ENCODE data around the gene SCTR. TPM values are rescaled to one million over a fixed set of nuclear protein-coding genes. Genes with fewer than 3 reads are reported as not detected.

The SCTR gene
- total and polyA plus RNA-seq, 2 of the 13 experiments (the other 11 are each of a cell fraction or from before 2014, with no cell fraction given), result not detected

- peak; percentile 72; the same call in 1 of the 2 replicates for TF ChIP-seq ZSCAN9 (CRISPR knock-in tag; IDR thresholded peaks at IDR 0.05; ENCODE audit: borderline replicate concordance)
- no peak for TF ChIP-seq PRDM4 (CRISPR knock-in tag; IDR thresholded peaks at IDR 0.05; ENCODE audit: borderline replicate concordance)
- TF ChIP-seq ZSCAN31 (CRISPR knock-in tag; IDR thresholded peaks at IDR 0.05; ENCODE audit: low read depth), result peak; percentile 80
- TF ChIP-seq GPBP1L1 (CRISPR knock-in tag; IDR thresholded peaks at IDR 0.05), result no peak
- TF ChIP-seq FOXM1 (CRISPR knock-in tag; IDR thresholded peaks at IDR 0.05), result no peak
- no peak for TF ChIP-seq NFYC (CRISPR knock-in tag; IDR thresholded peaks at IDR 0.05)
- TF ChIP-seq HMG20A (CRISPR knock-in tag; IDR thresholded peaks at IDR 0.05; ENCODE audit: borderline replicate concordance), result 0 out of 2 replicates have a peak, but pooled peaks have one; percentile 32
- TF ChIP-seq ARID3A (IDR thresholded peaks at IDR 0.05; ENCODE audit: low read depth, low read length), result no peak
- peak; percentile 75 for TF ChIP-seq TAF15 (IDR thresholded peaks at IDR 0.05; ENCODE audit: low read depth, low read length, poor library complexity, severe bottlenecking)
- TF ChIP-seq ZNF776 (CRISPR knock-in tag; IDR thresholded peaks at IDR 0.05), result no peak; the same call in 1 of the 2 replicates
- no peak for TF ChIP-seq ATM (IDR thresholded peaks at IDR 0.05; ENCODE audit: borderline replicate concordance)
- 0 out of 2 replicates have a peak, but pooled peaks have one; percentile 45 for TF ChIP-seq ZNF446 (CRISPR knock-in tag; IDR thresholded peaks at IDR 0.05)
- no peak for TF ChIP-seq CREM (IDR thresholded peaks at IDR 0.05)
- TF ChIP-seq CREM (CRISPR knock-in tag; IDR thresholded peaks at IDR 0.05), result no peak
- TF ChIP-seq MTF1 (CRISPR knock-in tag; IDR thresholded peaks at IDR 0.05), result no peak
- no peak for TF ChIP-seq RORA (CRISPR knock-in tag; IDR thresholded peaks at IDR 0.05)
- peak; percentile 78; the same call in 1 of the 2 replicates for TF ChIP-seq ZNF766 (CRISPR knock-in tag; IDR thresholded peaks at IDR 0.05; ENCODE audit: borderline replicate concordance)
- no peak for TF ChIP-seq ZNF10 (CRISPR knock-in tag; IDR thresholded peaks at IDR 0.05; ENCODE audit: borderline replicate concordance, low read depth)
- no peak for TF ChIP-seq ATRX (CRISPR knock-in tag; IDR thresholded peaks at IDR 0.05; ENCODE audit: borderline replicate concordance)
- TF ChIP-seq FOSL1 (CRISPR knock-in tag; IDR thresholded peaks at IDR 0.05; ENCODE audit: borderline replicate concordance), result peak; percentile 50; the same call in 1 of the 2 replicates
- TF ChIP-seq MED1 (CRISPR knock-in tag; IDR thresholded peaks at IDR 0.05), result peak; percentile 87
- TF ChIP-seq ZNF572 (CRISPR knock-in tag; IDR thresholded peaks at IDR 0.05), result peak; percentile 59; the same call in 1 of the 2 replicates
- TF ChIP-seq ZFP41 (CRISPR knock-in tag; IDR thresholded peaks at IDR 0.05; ENCODE audit: borderline replicate concordance), result 0 out of 2 replicates have a peak, but pooled peaks have one; percentile 34
- TF ChIP-seq ZNF614 (CRISPR knock-in tag; IDR thresholded peaks at IDR 0.05; ENCODE audit: borderline replicate concordance), result 0 out of 2 replicates have a peak, but pooled peaks have one; percentile 60
- TF ChIP-seq THYN1 (CRISPR knock-in tag; IDR thresholded peaks at IDR 0.05; ENCODE audit: borderline replicate concordance, low read depth), result 0 out of 2 replicates have a peak, but pooled peaks have one; percentile 30
Measured at GRCh38 chr2:119431155-119431975, 92.9 kb downstream of the SCTR start, which contains the start of gene TMEM37 (continued).
